ENCODE results near the gene PRTG.

GRCh38 chr15:55576943-55577342, 166.0 kb downstream of the PRTG start:
- TF ChIP-seq, protein P1, sequence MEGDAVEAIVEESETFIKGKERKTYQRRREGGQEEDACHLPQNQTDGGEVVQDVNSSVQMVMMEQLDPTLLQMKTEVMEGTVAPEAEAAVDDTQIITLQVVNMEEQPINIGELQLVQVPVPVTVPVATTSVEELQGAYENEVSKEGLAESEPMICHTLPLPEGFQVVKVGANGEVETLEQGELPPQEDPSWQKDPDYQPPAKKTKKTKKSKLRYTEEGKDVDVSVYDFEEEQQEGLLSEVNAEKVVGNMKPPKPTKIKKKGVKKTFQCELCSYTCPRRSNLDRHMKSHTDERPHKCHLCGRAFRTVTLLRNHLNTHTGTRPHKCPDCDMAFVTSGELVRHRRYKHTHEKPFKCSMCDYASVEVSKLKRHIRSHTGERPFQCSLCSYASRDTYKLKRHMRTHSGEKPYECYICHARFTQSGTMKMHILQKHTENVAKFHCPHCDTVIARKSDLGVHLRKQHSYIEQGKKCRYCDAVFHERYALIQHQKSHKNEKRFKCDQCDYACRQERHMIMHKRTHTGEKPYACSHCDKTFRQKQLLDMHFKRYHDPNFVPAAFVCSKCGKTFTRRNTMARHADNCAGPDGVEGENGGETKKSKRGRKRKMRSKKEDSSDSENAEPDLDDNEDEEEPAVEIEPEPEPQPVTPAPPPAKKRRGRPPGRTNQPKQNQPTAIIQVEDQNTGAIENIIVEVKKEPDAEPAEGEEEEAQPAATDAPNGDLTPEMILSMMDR (IDR thresholded peaks at IDR 0.05) = no peak
- TF ChIP-seq POLR2A (IDR thresholded peaks at IDR 0.05) (no peak), POLR2AphosphoS5 (IDR thresholded peaks at IDR 0.05) (no peak)
